ENCODE measurements around the gene STK38L. TPM values are rescaled to one million over a fixed set of nuclear protein-coding genes. Genes with fewer than 3 reads are reported as not detected.

The STK38L gene
- polyA plus RNA-seq, 10 donors, result 15.7 to 25.8 (median 20.7) TPM

DNA sequence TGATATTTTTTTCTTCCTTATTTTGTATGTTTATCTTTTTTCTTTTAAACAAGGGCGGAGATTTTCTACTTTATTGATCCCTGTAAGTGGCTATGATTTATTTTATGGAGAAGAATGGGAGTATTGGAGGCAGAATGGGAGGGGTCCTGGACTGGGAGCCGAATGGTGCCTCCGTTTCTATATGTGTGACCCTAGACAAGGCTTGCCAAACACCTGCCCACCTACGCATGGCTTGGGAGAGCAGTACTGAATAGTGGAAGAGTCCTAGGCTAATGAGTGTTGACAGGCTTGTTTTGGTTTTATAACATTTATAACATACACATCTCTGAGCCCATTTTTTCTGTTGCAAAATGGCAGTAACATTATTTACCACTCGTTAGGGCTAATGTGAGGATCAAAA, 29.0 kb downstream of the STK38L start:
- no peak for DNase-seq

DNA sequence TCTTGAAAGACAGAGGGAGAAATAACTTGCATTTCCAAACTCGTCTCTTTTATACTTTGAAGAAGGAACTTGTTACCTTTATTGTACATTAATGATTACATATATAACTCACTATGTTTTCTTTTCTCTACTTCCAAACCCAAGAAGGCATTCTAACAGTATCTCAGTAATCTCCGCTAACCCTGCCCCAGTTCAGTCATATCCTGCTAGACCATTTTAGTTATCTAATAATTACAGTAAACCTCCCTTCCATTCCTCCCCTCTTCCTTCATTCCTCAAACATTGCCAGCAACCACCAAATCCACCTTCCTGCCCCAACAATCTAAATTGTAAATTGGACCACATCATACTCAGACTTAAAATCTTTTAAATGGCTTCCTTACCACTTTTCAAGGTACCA, 30.6 kb downstream of the STK38L start:
- no peak for DNase-seq

- no peak for DNase-seq
Observed at GRCh38 chr12:27276275-27276674, 32.2 kb downstream of the STK38L start.

DNA sequence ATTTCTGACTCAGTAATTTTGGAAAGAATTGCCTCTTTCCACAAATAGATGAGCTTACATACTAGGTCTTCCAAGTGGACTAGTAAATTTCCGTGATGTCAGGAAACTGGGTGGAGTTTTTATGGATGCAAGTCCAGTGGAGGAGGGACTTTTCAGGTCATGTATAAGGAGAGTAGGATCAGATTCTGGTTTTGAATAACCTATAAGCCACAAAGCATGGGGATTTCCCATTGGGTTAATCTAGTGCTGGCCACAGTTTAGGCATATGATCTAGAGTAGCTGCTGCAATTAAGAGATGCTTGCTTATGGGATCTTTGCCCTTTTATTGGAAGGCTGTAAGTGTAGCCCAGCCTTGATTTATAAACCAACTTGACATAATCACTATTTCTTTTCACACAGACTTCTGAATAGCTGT, 33.8 kb downstream of the STK38L start:
- peak; percentile 44 to 59 (median 54) for DNase-seq

- no peak for DNase-seq
Observed at GRCh38 chr12:27279826-27280225, 35.7 kb downstream of the STK38L start.

DNA sequence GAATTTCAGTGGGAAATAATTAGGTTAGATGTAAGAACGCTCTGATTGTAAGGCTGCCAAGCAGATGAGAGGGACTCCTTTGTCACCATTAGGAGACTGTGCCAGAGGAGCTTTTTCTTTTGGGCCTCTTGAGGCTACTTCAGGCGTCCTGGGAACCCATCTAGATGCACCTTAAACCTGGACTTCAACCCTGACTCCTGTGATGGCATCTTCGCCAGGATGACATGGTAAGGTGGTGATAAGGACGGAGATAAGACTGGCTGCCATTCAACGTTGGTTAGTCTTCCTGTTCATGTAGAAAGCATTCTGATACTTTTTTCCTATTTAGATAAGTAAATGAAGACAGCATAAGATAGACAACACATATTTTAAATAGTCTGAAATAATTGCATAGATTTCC, 36.3 kb downstream of the STK38L start:
- DNase-seq, result no peak

- DNase-seq, result no peak
Observed at GRCh38 chr12:27282754-27283153, 38.7 kb downstream of the STK38L start.

- no peak for DNase-seq
Observed at GRCh38 chr12:27284021-27284420, 39.9 kb downstream of the STK38L start.

DNA sequence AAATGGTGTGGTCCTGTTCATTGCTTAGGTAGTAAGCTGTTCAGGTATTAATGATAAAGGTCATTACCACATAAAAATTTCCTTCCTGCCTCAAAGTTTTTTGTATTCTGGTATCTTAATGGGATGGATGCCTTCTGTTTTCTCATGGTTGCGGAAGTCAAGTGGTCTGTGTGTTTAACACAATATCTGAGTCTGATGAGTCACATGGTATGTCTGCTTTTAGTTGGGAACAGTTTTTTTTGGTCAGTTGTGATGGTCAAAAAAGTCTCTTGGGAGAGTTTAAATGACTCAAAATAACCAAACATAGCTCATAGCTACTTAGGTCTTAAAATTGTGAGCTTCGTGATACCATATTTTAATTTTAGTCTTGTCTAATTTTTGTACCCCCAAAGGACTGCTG, 40.7 kb downstream of the STK38L start:
- DNase-seq, result peak in 2 of 3 donors; percentile 6 to 34

DNA sequence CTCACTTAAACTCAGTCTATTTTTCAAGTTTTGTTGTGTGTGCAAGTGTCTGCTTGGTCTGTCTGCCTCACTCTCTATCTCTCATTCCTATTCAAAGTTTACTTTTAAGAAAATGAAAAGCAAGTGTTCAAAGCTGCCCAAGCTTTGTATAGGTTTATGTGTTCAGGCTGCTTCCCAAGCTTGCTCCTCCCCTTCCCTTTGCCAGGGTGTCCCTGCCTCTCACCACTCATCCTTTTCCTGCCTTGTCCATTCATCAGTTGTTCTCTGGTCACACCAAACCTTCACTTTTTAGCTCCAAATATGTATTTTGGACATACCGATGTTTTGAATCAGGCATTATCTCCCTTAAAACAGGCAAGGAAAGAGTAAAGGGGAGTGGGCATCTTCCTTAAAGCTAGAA, 41.3 kb downstream of the STK38L start:
- DNase-seq, result no peak

GRCh38 chr12:27289414-27289813, 45.3 kb downstream of the STK38L start:
- no peak for DNase-seq

- no peak for DNase-seq
Observed at GRCh38 chr12:27290501-27291168, 46.5 kb downstream of the STK38L start.

GRCh38 chr12:27291862-27292261, 47.8 kb downstream of the STK38L start:
- no peak for DNase-seq

DNA sequence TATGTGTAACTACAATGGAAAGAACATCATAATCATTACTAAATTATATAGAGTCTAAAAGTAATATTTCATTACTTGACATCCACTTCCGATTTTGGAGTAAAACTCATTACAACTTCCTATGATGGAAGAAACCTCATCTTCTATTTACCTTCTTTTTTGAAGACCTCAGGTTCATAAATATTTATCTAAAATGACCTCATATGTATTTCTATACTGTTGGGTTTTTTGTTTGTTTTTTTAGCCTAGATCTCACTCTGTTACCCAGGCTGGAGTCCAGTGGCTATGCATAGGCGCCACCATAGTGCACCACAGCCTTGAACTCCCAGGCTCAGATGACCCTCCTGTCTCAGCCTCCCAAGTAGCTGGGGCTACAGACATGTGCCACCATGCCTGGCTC, 48.6 kb downstream of the STK38L start:
- DNase-seq, result no peak

- DNase-seq, result no peak
Observed at GRCh38 chr12:27293463-27293862, 49.4 kb downstream of the STK38L start.

DNA sequence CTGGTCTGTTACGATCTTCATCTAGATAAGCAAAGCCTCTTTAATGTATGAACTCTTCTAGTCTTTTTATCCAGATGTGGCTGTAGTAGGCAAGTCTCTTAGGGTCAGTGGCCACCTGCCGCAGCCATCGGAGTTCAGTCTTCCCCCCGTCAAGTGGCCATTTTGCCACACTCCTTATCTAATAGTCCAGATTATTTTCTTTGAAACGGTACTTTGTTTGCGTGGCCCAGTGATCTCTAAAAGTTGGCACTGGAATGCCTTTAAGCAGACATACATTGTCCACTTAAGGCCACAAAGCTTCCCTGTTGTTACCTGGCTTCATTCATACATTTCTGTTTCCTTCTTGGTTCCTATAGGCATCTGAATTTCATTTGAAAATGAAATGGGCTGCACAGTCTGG, 52.6 kb downstream of the STK38L start:
- DNase-seq, result no peak

GRCh38 chr12:27297566-27297965, 53.5 kb downstream of the STK38L start:
- DNase-seq, result peak in 1 of 3 donors; percentile 22

GRCh38 chr12:27299102-27299501, 55.0 kb downstream of the STK38L start:
- no peak for DNase-seq

GRCh38 chr12:27300226-27300625, 56.1 kb downstream of the STK38L start:
- no peak for DNase-seq

DNA sequence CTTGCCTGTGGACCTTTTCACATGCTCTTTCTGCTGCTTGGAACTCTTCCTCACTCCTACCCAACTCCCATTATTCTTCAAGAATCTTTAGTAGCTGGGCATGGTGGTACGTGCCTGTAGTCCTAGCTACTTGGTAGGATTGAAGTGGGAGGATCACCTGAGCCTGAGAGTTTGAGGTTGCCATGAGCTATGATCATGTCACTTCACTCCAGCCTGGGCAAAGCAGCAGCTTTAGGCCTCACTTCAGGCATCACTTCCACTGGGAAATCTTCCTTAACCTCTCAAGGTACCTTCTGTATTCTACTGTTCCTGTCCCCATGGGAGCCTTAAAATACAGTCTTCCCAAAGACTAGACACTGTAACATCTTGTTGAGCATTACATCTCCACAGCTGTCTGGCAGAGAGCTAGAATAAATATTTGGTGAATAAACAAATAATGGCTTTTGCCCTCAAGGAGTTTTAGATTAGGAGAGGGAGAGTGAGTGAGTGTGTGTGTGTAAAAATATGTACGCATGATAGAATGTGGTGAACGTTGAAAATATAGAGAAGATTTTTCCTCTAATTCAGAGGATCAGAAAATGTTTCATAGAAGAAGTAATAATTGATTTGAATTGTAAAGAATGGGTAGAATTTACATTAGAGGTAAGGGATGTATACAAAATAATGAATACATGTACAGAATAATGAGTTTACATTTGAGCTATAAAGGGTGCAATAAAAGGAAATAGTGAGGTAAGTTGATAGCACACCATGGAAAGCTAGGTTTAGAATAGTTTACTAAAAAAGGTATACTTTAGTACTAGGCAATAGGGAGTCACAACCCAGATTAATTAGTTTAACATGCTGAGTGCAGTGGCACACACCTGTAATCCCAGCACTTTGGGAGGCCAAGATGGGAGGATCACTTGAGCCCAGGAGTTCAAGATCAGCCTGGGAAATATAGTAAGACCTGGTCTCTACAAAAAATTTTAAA, 59.3 kb downstream of the STK38L start:
- DNase-seq, result no peak

GRCh38 chr12:27304856-27305255, 60.8 kb downstream of the STK38L start:
- DNase-seq, result no peak

DNA sequence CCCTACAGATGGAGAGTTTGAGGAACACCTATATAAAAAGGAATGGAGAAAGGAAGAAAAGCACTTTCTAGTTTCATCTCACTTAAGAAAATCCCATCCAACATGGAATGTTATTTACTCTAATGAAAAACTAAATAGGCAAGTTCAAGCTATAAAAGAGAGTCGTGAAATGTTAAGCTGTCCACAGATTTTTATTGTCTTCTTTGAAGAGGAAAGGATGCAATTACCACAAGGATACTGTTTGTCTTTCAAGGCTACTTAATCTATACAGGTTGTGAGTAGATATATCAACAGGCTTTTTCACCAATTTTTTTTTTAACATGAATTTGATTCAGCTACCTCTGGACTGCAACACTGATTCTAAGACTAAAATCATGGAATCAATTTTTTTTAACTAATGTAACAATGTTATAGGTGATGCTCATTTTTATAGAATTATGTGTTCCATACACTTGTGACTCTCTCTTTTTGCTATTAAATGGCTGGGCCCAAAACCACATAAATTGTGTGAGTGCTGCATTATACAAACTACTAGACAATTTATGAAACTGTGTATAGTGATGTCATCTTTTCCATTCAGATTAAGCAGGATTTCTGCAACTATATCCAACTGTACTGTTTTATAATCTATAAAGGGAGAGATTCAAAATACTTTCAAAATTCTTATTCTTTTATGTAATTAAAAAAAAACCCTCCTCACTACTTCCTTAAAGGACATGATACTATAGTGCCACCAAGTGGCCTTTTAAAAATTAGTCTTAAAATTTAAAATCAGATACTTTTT, 61.8 kb downstream of the STK38L start:
- DNase-seq, result peak; percentile 9 to 45 (median 15)
